DMS 273 (cell line): ENCODE measurements around the gene SV2A.

ENCODE experiments used
- DNase-seq: peaks from one replicate; lab custom pipeline; 2025; ENCODE audit not compliant: unreplicated experiment; lab: John Stamatoyannopoulos, UW

Gene SV2A

DNA sequence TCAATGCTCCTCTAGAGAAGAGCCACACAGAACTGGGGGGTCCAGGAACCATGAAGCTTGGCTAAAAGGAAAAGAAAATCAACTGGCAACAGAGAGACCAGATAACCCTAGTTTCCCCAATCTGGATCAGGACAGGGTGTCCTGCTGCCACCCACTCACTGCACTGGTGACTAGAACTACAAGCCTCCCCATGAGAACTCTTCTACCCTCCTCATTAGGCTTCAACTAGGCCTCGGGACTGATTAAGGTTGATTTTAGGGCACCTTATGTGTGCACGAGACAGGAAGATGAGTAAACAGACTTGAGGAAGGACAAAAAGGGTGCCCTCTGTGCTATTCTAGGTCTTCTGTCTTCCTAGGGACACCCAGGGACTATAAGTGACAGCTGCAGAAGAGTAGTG lies 12.2 kb upstream of the SV2A start:
- DNase-seq = no peak

DNA sequence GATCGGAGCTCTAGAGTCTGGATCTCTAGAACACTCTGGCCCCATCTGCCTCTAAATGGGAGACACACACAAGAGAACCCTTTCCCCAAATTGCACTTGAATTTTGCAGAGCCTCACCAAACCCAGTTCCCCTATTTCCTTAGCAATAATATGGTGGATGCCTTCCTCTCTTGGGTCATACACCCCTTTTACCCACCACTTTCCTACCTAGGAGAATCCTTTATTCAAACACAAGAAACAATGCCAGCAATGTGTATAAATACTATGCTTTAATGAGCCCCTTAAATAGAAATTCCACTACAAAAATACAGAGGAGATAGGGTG lies 10.7 kb upstream of the SV2A start:
- no peak for DNase-seq

DNA sequence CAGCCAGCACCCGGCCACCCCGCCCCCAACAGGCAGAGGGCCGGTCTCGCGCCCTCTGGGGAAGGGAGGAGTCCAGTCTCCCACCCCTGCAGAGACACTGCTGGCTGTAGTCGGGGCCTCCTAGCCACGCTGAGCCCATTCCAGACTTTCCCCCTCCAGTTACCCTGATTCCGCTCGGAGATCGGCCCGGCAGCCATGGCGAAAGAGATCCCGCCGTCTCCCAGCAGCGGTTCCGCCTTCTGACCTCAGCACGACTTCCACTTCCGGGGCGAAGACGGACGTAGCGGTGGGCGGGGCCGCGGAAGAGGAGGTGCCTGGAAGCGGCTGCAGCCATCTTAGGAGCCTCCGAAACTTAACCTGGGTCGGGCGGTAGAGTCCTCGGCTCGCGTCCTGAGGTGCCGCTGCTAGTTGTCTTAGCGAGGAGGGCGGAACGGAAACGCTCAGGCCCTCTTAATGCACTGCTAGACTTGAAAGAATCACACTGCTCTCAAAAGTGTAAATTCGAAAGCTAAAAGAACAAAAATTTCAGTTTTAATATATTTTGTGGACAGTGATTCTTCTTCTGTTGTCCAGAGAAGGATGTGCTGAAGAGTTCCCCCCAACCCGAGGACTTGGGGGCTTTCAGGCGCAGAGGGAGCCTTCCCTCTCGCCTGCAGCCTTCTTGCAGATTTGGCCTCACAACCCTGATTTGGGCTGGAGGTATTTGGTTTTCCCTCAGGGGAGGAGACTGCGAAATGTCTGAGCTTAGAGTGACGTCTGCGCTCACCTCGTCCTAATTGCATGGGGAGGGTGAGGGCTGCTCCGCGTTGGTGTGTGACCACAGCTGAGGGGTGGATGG lies 10.1 kb upstream of the SV2A start, which contains the start of gene SF3B4:
TSS of gene SF3B4 (minus strand) at position 241 of the 838 bp plus-strand sequence. CDS start at position 197, 44 bp downstream.
- peak; percentile 98 for DNase-seq

DNA sequence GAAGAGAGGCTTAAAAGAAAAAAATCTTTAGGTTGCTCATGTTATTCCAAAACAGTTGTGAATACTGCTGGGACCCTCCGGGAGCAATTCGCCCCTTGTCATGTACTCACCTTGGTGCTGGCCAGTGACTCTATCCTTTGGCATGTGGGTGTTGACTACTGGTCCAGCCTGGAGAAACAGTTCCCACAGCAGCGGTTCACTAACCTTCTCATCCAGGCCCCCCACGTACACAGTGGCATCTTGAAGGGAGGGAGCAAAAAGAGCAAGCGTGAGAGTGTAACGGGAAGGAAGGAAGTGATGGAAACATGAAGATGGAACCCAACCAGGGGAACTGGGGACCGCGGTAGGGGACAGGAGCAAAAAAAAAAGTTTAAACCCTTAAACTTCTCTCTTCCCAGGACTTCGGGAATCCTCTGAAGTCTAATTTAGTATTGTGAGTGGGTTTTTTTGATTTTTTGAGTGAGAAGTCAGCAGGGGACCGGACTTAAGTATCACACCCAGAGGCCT lies 9.5 kb upstream of the SV2A start:
- DNase-seq = no peak

DNA sequence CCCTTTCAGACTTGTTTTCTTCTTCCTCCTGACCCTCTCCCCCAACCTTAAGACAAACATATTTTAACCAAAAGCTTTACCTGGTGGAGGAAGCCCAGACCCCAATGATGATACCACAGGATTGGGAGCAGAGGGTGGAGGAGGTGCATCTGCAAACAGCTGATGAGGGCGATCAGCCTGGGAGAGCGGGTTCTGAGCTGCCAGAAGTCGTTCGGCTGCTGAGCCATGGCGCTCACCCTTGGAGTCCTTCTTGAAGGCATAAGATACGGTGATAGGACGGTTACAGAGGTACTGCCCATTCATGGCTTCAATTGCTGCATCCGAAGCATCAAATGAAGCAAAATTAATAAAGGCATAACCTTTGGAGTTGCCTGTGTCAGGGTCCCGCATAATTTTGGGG lies 8.7 kb upstream of the SV2A start:
- DNase-seq = no peak

DNA sequence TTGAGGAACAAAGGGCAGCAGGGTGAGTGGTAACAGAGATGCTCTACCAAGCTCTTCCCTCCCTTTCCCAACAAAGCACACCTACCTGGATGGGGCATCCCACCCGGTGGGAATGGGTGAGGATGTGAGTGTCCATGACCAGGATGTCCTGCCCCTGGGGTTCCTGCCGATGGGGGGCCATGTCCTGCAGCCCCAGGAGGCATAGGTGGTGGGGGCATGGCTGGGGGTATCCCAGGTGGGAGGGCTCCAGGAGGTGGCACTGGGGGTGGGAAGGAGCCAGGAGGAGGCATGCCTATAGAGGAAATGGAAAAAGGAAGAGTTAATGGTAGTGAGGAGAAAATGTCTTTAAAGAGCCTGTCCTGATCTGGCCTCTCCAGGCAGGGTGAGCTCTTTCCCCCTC lies 8.1 kb upstream of the SV2A start:
- DNase-seq = no peak

DNA sequence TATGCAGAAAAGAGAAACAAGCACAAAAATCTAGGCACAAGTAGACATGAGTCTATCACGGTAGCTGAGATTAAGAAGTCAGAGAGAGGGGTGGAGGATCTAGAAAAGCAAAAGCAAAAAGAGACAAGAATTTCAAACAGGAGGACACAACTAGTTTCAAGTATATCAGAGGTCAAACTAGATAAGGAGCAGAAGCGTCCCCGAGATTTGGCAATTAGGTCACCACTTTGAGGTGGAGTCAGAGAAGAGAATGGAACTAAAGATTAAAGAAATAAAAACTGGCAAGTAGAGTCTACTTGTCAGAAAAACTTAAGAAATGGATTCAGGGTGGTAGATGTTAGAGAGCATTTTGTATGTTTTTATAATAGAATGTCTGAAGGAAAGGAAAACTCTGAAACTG lies 7.7 kb upstream of the SV2A start:
- DNase-seq = no peak

DNA sequence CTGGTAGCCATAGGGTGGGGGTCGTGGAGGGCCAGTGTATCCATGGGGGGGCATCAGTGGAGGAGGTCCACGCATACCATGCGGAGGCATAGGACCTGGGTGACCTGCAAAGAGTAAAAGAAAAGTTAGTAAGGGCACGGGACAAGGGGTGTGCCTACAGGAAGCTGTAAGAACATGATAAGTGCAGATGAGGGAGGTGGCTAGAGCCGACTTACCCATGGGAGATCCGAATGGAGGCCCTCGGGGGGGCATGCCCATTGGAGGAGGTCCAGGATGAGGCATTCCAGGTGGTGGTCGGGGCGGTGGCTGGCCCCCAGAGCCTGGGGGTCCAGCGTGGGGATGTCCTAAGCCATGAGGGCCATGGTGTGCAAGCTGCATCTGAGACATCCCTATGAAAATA lies 6.0 kb upstream of the SV2A start:
- DNase-seq = no peak

DNA sequence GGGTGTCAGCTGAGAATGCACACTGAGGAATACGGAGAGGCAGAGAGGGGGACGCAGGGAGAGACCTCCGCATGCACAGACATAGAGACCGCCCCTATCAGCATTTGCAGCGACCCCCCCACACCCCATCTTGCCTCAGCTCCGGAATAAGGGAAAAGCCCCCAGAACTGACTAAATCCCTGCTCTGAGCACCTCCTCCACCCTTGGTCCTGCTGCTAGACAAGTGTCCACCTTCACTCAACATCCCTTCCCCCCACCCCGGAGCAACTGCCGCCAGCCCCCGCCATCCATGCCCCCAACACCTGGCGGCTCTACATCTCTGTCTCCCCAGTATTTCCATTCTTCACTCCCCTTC lies 769 bp downstream of the SV2A start:
- DNase-seq = no peak

DNA sequence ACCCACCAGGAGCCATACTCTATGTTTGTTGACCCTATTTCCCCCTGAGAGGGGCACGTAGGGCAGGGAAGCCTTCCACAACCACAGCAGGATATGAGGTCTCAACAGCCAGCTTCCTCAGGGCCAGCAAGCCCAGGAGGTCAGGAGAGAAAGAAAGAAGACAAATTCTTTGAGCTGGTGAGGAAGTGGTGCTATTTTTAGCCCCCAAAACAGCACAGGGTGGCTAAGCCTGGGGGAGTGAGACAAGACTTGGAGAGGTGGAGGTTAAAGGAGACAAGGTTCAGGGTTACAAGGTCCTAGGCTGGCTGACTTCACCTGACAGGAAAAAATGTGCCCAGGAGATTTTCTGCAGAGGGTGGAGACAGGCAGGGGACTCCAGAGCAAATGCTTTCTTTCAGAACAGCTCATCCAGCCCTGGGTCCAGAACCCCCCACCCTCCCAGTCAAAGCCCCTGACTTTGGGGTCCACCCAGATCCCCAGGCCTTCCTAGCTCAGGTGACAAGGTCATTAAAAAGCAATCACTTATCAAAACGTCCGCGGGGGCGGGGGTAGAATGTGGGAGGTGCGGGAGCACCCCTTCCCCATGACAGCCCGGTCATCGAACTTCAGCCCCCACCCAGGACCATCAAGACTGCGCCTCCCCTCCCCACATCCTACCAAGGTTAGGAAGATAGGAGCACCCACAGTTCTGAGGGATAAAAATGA lies 1.3 kb downstream of the SV2A start:
- DNase-seq = no peak

DNA sequence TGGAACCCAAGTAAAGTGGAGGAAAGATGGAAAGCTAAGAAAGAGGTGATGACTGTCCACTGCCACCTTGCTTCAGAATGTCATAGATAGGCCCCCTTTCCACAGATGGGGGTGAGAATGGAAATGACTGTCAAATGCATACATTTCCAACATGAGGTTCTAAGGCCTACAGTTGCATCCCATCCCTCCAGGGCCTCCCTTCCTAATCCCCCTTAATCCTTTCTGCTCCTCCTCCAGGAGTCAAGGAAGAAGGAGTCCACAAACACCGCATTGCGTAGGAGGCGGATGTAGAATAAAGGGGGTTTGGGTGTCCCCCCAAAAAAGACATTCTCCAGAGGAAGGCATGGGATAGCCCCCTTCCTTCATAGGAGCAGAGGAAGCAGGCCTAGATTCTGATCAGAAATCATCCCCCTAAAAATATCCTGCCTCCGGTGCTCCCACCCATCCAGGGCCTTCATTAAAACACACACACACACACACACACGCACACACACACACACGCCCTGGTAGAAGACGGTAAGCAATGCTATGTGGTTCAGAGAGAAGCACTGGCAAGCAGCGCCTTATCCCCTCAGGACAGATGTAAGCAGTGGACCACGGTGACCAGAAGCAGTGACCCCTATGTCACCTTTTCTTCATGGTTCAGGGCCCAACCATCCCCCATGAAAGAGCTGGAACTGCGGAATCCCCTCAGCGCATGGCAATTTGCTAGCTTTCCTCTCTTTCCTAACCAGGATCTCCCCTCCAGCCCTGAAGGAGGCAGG lies 2.0 kb downstream of the SV2A start:
- DNase-seq = no peak

DNA sequence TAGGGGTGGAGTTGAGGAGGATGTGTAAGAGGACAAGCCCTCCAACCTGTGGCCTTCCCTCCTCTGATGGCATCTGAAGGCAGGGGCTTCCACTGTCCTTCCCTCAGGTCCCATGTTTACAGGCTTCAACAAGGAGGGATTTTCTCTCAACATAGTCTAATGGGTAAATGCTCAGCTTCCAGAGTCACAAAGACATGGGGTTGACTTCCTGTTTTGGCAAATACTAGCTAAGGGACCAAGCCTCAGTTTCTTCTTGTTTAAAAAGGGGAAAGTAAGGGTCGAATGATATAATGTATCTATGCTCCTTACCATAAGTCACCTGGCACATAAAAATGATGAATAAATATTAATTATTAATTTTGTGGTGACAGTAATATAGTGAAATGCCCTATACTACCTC lies 3.1 kb downstream of the SV2A start:
- no peak for DNase-seq

DNA sequence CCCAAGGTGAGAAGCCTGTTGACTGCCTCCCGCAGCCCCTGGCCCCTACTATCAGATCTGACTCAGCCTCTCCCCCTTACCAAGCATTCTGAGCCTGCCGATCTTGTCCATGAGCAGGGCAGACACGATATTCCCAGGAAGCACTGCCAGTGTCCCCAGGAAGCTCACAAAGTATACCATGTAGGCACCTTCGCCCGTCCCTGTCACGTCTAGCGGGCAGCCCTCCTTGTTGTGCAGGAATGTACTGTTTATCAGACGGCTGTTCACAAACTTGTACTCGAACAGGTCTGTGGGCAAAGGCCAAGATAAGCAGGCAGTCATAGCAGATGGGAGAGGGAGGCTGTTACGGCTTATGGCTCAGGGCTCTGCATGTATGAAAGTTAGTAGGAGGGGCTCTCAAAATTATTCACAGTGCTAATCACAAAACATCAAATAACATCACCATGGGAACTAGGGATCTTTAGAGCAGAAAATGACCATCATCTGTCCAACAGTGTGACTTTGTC lies 11.0 kb downstream of the SV2A start:
- no peak for DNase-seq

DNA sequence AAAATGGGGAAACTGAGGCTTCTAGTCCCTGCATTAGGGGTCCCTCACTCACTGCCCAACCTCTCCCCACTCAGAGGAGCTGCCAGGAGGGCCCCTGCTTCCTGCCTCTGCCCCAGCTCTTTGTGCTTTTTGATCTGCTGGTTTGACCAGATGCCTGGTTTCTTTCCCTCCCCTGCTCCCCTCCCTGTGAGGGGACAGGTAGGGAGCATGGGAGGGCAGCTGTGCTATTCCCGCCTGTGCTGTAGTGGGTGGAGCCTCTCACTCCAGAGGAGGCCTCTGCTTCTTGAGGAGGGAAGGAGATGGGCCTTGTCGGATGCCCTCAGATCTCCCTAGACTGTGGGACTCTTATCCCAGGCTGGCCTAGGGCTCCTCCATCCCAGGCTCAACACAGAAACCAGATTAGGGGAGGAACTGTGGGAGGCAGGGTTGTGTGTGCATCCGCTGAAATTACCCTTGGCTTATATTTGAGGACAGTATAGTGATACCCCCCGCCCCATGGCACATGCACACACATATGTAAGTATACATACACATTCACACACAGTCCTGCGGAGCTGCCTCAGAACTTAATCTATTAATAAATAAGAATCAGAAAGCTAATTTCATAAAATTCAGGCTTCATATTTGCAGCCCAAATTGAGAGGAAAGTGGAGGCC lies 13.7 kb downstream of the SV2A start:
- DNase-seq = peak; percentile 42

DNA sequence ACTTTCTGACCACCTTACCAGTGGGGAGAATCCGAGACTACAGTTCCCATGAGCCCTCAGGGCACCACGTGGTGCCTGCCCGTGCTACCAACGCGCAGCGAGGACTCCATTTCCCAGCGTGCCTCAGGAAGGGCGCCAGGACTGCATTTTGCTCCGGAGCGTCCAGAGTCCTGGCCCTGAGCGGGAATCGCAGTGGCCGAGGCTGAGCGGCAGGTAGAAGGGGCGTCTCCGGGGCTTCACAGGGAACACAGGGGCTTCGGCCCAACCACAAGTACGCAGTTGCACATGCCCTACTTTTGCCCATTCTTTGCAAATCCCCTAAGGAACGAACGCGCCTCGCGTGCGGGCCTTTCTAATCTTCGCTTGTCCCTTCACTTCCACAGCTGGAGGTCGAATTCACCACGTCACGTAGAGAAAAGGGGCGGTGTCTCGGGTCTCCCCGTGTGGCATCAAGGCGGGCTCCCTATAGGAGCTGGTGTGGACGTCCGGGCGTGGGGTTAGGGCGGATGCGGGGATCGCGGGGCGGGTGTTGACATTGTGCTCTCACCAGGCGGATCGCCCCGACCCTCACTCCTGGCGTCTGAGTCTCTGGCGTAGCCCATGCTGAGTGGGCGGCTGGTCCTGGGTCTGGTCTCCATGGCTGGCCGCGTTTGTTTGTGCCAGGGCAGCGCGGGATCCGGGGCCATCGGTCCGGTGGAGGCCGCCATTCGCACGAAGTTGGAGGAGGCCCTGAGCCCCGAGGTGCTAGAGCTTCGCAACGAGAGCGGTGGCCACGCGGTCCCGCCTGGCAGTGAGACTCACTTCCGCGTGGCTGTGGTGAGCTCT lies 18.0 kb downstream of the SV2A start, which contains the start of gene BOLA1:
TSS of gene BOLA1 (plus strand) at position 109 of the 825 bp plus-strand sequence. CDS start at position 601, 492 bp downstream.
- DNase-seq = peak; percentile 97

DNA sequence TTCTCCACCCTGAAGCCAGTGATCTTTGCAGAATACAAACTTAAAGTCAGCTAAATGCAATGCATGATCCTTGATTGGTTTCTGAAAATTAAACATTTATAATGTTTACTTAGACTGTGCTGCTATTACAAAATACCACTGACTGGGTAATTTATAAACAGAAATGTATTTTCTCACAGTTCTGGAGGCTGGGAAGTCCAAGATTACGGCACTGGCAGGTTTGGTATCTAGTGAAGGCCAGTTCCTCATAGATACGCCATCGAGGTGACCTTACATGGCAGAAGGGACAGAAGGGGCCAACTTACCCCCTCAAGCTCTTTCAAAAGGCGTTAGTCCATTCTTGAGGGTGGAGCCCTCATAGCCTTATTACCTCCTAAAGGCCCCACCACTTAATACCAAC lies 21.1 kb downstream of the SV2A start:
- DNase-seq = no peak

DNA sequence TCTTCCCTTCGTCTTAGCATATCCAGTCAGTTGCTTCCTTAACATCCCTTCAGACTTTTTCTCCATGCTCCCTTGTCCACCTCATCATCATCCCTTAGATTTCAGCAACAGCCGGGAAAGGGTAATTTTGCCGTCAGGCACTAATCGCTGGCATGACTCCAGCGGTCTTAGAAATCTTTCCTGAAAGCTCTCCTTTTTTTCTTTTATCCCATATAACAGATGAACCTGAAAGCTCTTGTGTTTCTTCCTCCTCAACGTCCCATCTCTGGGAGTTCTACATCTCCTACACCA lies 28.7 kb downstream of the SV2A start:
- DNase-seq = peak; percentile 67

DNA sequence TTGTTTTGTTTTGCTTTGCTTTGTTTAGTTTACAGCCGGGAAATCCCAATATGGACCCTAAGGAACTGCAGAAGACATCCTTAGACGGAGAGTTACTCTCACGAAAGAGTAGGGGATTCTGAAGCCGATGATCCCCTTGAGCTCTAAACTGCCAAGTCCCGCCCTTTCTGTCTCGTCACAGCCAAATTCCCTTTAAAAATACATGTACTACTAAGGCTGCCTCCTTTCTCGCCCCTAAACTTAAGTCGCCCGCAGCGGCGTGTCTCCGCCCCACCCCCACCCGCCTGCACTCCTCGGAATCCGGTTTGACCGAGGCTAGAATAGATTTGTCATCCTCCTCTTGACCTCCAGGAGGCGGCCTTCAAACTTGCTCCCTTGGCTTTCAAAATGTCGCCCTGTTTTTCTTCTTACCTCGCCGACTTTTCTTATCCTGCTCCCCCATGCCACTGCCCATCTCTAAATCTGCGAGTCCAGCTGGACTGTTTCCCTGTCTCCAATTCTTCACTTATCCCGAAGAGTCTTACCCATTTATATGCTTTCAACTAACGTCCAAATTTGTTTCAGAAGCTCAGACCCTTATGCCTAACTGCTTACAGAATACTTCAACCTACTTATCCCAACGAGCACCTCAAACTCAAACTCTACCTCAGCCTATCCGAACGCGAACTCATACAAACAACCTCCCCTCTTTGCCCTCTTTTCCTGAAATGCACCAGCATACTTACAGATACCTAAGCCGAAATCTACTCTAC lies 29.2 kb downstream of the SV2A start:
- DNase-seq = peak; percentile 95

DNA sequence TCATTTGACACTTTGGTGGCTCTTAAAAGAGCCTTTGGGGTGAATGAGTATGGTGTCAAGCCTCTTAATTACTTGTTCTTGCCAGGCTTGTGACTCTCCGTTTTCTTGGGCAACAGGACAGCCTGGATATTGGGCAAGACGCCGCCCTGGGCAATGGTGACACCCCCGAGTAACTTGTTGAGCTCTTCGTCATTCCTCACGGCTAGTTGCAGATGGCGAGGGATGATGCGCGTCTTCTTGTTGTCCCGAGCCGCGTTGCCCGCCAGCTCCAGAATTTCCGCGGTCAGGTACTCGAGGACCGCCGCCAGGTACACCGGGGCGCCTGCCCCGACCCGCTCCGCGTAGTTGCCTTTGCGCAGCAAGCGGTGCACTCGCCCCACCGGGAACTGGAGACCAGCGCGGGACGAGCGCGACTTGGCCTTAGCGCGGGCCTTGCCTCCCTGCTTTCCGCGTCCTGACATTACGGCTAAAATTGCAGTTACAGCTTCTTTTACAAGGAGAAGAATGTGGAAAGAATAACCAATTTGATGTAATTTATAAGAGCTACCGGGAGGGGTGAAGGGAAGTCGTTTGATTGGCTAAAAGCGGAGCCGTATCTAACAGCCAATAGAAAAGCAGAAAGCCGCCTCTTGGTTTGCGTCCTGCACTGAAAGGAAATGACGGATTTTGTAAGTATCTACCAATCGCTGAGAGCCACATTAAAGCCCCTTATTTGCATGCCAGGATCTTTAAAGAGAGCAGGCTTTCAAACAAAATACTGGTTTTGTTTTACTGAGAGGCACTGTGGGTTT lies 30.0 kb downstream of the SV2A start:
- peak; percentile 98 for DNase-seq
